Measurements from ENCODE around the gene IL16.
"Not testable (repeated sequence)": the region's sequence is repeated elsewhere in the genome, so short reads cannot be mapped to it uniquely, and the experiment has no call there.

IL16 gene
- 150 to 280 reads per million in 2 donors for total RNA-seq

DNA sequence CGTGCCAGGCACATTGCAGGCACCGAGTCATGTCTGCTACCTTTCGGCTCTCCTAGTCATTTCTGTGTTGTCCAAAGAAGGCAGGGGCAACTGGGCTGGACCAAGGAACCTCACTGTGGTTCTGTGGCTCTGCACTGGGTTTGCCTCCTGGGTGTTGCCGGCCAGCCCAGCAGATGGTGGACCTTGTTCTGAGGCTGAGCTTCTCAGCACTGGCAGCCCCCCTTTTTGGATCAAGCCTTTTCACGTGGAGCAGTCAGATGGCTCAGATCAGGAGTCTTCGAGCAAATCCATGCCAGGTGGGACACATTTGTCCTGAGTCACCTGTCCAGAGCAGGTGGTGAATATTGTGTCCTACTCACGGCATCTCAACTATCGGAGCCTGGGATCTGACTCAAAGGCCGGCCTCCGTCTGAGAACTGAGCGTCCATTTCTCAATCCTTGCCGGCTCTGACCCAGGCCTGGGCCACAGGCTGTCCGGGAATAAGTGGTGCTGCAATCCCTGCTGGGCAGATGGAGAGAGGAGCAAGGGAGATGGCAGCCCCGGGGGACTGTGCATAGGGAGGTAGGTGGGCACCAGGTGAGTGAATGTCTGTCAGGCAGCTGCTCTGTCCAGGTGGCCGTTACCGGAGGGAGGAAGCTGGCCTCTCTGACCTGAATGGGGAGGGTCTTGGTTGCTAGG, at the start of gene IL16:
Gene IL16, plus strand, starts transcription at position 304 of the 679 bp plus-strand sequence. CDS start 28,521 bp downstream, outside the sequence.
- no peak for DNase-seq

DNA sequence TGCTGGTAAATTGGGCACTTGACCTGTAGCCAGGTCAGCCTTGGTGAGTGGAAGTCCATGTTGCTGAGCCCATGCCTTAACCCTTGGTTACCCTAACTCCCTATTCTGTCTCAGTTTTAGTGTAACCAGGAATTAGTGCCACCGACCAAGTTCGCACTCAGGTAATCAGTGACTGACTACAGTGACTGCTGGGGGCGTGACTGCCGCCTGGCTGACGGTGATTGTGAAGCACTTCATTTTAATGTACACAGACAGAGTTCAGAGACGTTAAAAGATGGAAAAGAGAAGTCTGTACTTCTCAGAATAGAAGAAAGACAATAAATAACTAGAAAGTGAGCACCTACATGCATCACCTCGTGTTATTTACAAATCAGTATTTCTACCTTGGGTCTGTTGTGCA, 45.3 kb upstream of the IL16 start:
- DNase-seq: no peak

DNA sequence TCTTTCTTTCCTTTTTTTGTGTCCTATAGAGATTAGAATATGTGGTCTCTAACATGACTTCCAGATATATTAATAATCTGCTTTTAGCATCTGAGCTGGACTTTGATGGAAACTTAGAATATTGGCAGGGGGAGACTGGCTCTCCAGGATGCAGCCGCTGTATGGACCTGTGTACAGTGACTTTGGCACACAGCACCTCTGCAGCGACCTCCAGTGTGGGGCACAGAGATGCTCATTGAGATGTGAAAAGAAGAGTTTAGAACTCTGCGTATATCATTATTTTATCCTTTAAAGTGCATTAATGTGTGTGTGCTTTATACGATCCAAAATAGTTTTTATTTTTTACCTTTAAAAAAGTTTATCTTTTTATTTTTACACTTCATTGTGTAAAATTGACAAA, 44.3 kb upstream of the IL16 start:
- no peak for DNase-seq

DNA sequence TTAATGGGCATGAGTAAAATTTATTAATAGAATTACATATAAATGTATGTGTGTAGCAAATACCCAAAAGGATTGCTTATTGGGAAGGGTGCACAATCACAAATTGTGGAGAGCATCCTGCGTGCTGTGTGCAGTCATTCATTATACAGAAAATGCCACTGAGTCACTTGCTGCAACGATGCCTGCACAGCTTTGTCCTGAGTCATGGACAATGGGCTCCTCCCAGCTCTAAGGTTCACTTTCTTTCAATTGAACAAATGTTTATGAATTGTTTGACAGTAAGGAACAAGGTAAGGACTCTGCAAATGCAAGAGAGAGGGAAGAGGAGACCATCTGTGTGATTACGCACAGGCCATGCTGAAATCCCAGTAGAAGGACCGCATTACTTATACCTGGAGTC, 43.9 kb upstream of the IL16 start:
- DNase-seq: no peak

DNA sequence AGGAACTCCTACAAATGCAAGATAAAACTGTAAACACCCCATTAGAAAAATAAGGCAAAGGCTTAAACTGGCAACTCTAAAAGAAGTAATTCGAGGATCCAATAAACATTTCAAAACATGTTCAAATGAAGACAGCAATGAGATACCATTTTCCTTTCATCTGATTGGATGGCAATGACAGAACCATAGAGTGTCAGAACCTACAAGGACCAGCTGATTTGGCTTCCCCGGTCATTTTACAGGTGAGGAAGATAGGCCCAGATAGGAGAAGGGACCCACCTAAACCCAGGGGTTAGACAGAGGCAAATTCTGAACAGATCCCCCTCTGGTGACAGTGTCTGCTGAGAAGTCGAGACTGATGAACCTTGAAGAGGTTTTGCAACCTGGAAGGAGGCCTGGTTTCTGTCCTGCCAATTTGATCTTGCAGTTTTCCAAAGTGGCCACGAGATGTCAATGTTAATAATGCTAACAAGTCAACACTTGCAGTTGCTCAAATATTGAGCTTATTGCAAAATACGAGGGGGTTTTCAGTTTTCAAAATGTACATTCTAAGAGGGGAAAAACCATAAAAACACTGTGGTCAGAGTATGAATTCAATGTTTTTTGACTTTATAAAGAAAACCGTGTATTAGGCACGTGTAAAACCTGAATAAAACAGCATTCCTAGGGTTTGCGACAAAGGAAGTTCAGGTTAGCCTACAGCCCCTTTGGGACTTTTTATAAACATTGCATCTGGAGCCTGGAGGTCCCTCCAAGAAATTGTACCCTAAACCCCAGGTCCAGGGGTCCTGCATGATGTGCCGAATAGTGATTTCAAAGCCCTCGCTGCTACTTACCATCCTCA, 41.1 kb upstream of the IL16 start:
- peak in 1 of 5 experiments; percentile 35 for DNase-seq

DNA sequence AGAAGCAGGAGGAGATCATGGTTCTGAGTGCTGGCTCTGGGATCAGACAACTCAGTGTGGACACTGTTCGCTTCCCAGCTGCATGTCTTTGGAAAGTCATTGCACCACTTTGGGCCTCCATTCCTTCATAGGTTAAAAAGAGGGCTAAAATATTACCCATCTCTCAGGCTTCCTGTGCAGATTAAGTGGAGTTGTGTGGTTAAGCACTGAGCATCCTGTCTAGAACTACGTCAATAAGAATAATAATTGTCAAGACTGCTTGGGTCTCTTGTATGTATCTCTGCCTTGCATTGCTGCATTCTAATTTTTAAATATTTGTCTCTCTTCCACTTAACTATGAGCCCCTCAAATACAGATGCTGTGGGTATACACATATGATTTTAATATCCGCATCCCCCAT, 40.4 kb upstream of the IL16 start:
- DNase-seq: no peak

DNA sequence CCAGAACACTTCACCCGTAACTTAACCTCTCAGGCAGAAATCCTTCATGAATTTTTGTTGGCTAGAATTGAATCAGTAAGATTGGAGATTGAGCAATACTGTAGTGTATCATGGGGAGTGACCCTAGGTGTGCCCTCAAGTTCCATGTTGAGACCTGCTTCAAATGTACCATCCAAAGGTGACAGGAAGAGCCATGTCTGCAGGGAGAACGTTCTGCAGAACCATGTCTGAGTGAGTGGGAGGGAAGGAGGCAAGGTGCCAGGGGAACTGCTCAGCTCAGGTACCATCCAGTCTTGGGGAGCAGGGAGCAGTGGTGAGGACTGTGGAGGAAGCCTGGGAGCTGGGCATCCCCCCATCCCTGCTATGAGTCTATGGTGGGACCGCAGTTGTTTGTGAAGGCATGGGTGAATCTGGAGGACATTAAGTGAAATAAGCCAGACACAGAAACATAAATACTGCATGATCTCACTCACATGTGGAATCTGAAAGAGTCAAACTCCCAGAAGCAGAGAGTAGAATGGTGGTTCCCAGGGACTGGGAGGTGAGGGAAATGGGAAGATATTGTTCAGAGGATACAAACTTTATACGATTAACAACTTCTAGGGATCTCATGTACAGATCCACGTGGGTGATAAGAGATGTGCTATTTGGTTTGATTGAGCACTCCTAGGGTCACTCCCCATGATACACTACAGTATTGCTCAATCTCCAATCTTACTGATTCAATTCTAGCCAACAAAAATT, 39.3 kb upstream of the IL16 start:
- DNase-seq: no peak

DNA sequence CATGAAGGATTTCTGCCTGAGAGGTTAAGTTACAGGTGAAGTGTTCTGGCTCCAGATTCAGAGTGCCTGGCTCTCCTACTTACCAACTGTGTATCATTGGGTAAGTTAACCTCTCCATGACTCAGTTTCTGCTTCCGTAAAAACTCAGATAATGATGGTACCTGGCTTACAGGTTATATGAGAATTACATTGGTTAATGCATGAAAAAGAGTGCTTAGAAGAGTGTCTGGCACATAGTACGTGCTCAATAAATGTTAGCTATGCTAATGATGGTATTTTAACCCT, 38.8 kb upstream of the IL16 start:
- no peak for DNase-seq

DNA sequence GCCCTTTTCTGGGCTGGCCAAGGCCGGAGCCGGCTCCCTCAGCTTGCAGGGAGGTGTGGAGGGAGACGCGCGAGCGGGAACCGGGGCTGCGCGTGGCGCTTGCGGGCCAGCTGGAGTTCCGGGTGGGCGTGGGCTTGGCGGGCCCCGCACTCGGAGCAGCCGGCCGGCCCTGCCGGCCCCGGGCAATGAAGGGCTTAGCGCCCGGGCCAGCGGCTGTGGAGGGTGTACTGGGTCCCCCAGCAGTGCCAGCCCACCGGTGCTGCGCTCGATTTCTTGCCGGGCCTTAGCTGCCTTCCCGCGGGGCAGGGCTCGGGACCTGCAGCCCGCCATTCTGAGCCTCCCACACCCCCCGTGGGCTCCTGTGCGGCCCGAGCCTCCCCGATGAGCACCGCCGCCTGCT, 38.1 kb upstream of the IL16 start:
- not testable (repeated sequence) for DNase-seq

DNA sequence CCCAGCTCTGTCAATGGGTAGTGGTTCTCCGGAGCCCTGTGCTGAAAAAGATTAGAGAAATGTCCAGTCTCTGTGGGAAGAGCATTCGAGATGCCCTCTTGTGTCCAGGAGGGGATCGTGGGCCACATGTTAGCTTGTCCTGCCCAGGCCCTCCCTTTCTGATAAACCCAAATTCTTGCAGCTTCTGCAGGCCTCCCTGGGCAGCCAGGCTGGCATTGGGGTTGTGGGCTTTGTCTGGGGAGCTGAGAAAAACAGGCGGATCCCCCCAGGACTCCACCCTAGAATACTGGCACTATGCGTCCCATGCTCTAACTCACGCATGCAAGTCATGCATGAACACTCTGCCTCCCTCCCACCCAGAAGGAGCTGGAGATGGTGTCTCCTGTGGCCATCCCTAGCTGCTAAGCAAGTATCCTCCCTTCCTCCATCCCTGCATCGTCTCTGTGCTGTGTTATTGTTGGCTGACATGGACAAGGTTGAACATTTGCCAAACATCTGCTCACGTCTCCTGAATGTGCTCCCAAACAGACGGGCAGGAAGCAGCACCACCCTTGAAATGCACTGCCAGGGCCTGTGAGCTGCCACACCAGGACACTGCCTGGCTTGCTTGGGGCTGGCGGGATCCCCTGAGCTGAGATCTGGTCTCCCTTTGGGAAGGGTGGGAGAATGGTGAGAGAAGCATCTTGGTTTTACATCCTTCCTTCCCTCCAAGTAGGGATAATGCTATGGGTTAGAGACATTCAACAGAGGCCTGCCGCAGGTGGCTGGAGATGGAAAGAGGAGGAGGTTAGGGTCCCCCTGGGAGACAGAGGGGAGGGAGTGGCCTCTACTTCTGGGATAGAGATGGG, 36.1 kb upstream of the IL16 start:
- no peak for DNase-seq

DNA sequence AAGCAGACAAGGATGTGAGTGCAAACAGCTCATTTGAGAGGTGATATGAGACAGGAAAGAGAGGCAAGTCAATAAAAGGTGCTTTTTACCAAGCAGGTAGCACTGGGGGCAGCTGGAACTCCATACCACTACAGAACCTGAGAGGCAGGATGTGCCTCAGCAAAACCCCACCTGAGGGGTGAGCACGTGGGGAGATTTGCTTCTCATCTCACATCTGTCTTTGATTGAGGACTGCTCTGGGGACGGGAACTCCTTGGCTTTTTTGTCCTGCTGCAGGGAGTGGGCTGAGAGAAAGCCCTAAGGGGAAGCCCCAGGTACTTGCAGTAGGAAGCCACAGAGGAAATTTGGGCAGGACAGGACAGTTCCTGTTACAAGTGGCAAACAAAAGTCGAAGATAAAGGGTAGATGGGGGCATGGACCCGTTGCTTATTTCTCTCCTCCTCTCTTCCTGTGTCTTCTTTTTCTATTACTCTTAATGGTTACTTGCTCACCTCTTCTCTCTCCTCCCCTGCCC, 35.5 kb upstream of the IL16 start:
- no peak for DNase-seq

DNA sequence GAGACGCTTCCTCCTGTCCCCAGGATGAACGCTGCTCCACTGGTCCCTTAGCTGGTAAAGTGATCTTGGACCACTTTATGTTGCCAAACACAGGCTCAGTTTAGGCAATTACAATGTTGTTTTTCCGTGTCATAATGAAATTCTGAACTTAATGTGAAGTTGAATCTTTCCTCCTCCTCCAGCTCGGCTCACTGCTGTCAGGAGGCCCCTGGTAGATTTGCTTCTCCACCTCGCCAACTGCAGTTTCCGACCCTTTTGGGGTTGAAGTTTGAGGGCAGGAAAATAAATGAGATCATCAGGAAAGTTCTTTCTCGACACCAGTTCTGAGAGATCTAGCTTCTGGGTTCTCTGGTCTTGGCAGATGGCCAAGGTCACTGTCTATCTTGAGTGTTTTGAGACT, 34.8 kb upstream of the IL16 start:
- no peak for DNase-seq

DNA sequence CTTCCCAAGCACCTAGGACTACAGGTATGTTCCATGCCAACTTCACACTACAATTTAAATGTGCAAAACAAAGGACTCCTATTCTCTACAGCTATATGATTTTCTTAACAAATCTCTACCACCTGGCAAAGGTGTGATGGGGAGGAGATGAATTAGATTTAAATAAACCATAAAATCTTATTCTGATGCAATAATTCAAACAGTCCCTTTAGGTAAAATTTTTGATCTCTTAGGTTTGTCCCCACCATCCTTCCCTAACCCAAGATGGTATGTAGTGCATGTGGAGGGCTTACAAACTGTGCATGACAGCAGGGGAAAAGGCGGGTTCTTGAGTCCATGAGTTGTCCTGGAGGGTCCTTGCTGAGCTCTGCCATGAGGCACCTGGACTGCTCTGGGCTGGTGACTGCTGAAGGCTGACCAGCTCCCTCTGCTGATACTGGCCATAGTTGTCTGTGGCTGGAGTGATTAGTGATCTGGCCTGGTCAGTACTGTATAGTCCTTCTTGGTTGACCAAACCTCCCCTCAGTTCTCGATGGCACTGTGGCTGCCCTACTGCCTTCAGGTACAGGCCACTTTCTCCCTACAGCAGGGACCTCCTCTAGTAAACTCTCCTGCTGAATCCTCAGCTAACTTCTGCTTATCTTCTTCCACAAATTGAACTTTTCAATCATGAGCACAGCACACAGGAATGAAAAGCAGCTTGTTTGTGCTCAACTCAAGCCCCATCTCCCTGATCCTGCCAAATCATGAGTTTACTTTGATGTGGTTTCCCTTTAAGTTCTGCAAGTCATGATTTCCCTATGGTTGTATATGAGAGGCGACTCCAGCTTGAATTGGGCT, 32.5 kb upstream of the IL16 start:
- no peak for DNase-seq

DNA sequence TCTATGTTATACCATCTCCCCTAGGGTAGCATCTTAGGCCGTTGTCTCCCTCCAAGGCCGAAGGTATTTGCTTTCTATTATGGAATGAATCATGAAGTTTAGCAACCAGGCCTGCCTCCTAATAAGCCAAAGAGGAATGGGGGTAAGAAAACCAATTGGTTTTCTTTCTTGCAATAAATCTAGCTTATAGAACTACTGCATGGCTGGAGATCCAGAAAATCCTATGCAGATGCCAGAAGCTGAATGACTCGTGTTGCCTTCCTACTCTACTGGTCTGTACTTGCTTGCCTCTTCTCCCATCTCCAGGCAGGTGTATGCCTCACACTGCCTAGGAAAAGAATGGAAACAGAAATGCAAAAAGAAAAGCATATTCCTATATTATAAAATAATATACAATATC, 31.1 kb upstream of the IL16 start:
- no peak for DNase-seq

DNA sequence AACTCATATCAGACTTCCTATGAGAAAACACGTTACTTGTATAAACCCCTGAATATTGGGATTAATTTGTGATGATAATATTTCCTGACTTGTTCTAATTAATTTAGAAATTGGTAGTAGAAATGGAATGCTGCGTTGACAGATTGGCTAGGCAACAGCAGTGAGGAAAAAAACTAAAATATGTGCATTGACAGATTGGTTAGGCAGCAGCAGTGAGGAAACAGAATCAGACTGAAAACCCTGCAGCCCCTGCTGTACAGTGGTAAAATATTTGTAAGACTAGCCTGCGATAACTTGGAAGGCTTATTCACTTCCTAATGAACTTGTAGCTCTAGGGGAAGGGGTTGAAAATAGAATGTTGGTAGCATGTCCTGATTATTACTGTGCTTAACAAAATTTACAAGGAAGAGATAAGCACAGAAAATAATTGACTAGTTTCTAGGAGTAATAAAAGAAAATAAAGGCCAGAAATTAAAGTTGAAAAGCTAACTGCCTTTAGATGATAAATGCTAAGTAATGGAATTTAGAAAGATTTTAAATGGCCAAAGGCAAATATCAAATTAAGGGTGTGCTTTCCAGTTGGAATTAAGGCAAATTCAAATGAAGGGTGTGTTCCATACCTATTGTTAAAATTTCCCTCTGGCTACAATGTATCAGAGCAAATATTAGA, 29.9 kb upstream of the IL16 start:
- DNase-seq: no peak

DNA sequence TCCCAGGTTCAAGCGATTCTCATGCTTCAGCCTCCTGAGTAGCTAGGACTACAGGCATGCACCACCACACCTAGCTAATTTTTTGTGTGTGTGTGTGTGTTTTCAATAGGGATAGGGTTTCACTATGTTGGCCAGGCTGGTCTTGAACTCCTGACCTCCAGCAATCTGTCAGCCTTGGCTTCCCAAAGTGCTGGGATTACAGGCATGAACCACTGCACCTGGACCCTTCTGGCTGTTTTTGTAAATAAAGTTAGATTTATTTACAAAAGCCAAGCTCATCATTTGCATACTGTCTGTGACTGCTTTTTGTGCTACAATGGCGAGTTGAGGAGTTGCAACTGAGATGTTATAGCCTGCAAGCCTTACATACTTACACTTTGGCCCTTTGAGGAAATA, 28.6 kb upstream of the IL16 start:
- no peak for DNase-seq

DNA sequence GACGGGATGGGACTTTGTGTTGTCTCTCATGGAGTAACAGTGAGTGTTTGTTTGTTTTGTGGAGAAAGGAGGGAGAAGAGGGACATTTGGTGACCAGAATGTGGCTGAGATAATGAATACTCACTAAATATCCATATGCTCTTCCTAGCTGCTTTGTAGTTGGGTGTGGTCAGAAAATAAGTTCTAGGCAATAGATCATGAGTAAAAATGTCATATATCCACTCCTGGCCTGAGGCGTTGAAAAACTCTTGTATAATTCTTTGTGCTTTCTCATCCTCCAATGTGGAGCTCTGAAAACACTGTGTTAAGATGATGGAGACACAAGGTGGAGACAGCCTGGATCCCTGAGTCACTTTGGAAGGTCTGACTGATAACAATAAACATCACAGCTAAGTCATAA, 28.0 kb upstream of the IL16 start:
- no peak for DNase-seq

DNA sequence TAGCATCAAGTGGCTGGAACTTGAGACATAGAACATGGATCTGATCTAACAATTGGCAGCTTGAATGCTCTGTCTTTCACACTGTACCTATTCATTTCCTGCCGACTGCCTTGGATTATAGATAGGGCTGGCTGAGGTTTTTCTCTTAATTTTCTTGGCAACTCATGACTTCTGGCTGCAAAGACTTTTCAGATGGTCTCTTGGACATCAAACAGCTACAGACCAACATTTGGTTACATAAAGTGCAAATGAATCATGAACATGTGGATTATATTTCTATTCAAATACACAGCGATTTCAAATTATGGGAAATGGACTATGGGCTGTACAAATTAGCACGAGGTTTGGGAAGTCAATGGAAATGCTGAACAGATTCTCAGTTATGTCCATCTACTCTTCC, 26.2 kb upstream of the IL16 start:
- no peak for DNase-seq

DNA sequence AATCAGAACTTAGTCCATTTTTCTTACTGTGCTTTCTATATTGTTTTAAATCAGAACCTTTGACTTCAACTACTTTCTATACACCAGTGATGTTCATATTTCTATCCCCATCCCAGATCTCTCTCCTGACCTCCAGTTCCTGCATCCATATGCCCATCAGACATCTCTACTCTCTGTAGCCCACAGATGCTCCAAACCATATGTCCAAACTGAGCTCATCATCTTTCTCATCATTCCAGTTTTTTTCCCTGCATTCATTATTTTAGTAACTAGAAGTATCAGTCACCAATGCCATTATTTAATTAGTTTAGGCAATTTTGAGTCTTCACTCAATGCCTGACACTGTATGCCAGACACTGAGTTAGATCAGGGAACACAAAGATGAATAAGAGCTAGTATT, 25.4 kb upstream of the IL16 start:
- DNase-seq: no peak

DNA sequence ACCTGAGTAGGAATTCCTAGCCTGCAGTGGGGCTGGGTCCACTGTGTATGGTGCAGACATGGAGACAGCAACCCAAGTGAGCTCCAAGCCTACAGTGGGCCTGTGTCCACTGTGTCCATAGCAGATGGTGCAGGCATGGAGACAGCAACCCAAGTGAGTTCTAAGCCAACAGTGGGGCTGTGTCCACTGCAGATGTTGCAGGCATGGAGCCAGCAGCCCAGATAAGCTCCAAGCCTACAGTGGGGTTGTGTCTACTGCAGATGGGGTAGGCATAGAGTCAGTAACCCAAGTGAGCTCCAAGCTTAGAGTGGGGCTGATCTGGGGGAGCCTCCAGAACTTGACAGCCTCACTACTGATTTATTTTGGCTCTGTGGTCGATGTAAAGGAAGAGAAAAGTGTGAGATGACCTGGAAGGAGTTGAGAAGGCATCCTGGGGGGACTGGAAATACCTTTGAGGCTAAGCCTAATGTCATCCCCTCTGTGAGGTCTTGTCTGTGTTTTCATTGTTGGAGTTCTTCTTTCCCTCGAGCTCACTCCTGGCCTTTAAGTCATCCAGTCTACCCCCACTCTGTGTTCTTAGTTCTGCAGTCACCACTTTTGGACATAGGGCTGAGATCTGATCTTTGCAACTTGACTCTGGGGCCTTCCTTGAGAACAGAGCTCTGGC, 22.4 kb upstream of the IL16 start:
- no peak for DNase-seq

Data from T-helper 2 cell (primary cell).